Testis (tissue), 2 donors: ENCODE measurements around the gene ASIC4.

Experiments used
- POLR2A ChIP-seq: fragments of 450-650 bp; IDR thresholded peaks from one replicate; pipeline ENCODE4 v1.6.1; 2017; ENCODE audit warnings: antibody characterized with exemption, mild to moderate bottlenecking, moderate library complexity
- TF ChIP-seq, protein P1 (sequence below), 3 experiments: fragments of 450-650 bp in 2 of 3; fragments of 200-600 bp in 1 of 3; sonication (generic) in 1 of 3; IDR thresholded peaks; one replicate each; pipeline ENCODE4 v1.5.1; 2016 to 2019; ENCODE audit warnings: antibody characterized with exemption in 3 of 3, mild to moderate bottlenecking in 2 of 3, moderate library complexity in 1 of 3

DNA sequence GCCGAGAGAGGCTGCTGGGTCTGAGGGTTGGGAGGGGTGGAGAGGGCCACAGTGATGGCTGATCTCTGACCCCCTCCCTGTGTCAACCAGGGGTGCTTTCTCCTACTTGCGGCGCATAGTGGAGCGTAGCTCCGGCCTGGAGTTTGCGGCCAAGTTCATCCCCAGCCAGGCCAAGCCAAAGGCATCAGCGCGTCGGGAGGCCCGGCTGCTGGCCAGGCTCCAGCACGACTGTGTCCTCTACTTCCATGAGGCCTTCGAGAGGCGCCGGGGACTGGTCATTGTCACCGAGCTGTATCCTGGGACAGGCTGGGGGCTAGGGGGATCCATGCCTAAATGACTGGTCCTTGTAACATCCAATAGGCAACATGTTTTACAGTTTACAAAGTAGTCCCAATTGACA lies 36.5 kb upstream of the ASIC4 start:
- TF ChIP-seq POLR2A, result no peak
- TF ChIP-seq, protein P1, sequence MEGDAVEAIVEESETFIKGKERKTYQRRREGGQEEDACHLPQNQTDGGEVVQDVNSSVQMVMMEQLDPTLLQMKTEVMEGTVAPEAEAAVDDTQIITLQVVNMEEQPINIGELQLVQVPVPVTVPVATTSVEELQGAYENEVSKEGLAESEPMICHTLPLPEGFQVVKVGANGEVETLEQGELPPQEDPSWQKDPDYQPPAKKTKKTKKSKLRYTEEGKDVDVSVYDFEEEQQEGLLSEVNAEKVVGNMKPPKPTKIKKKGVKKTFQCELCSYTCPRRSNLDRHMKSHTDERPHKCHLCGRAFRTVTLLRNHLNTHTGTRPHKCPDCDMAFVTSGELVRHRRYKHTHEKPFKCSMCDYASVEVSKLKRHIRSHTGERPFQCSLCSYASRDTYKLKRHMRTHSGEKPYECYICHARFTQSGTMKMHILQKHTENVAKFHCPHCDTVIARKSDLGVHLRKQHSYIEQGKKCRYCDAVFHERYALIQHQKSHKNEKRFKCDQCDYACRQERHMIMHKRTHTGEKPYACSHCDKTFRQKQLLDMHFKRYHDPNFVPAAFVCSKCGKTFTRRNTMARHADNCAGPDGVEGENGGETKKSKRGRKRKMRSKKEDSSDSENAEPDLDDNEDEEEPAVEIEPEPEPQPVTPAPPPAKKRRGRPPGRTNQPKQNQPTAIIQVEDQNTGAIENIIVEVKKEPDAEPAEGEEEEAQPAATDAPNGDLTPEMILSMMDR (IDR thresholded peaks at IDR 0.05), result no peak
